Body of pancreas (tissue), 4 donors: Measurements from ENCODE around the gene PIH1D1.
"Not testable (repeated sequence)": the region's sequence is repeated elsewhere in the genome, so short reads cannot be mapped to it uniquely, and the experiment has no call there.

Source experiments
- CTCF ChIP-seq, 7 experiments: fragments of 450-650 bp in 4 of 7; fragments of 200-600 bp in 3 of 7; sonication (generic) in 3 of 7; IDR thresholded peaks; one replicate each; pipeline ENCODE4 v1.5.1; 2016 to 2019; ENCODE audit warnings: antibody characterized with exemption in 7 of 7
- POLR2A ChIP-seq, 3 donors: fragments of 450-650 bp; IDR thresholded peaks; one replicate each; pipeline ENCODE4 v1.6.1; 2016; ENCODE audit warnings: antibody characterized with exemption in 3 of 3, mild to moderate bottlenecking in 2 of 3

GRCh38 chr19:49444100-49444700 lies 7.4 kb downstream of the PIH1D1 start:
- peak in 1 of 3 donors; percentile 2 for TF ChIP-seq POLR2A (IDR thresholded peaks at IDR 0.05)
- not testable (repeated sequence) for TF ChIP-seq CTCF (IDR thresholded peaks at IDR 0.05)
